Liver (tissue), 3 donors: ENCODE data around the gene TMEM43.

ENCODE experiments used
- EGR1 ChIP-seq, 2 donors: IDR thresholded peaks; 2 replicates each; pipeline ENCODE4 v1.6.1; 2016 to 2018; ENCODE audit warnings: antibody characterized with exemption in 2 of 2, low read depth in 2 of 2
- GABPA ChIP-seq, 2 donors: IDR thresholded peaks in 1 of 2; conservative IDR thresholded peaks in 1 of 2; 2 replicates each; pipeline ENCODE4 v1.6.1; 2016; ENCODE audit warnings: antibody characterized with exemption in 2 of 2, mild to moderate bottlenecking in 1 of 2, moderate library complexity in 1 of 2
- JUND ChIP-seq, 2 donors: IDR thresholded peaks; 2 replicates each; pipeline ENCODE4 v1.6.1; 2016; ENCODE audit warnings: antibody characterized with exemption in 2 of 2
- NR2F2 ChIP-seq: IDR thresholded peaks from 2 replicates; pipeline ENCODE4 v1.6.1; 2016; ENCODE audit warnings: antibody characterized with exemption
- RAD21 ChIP-seq, 2 donors: IDR thresholded peaks; 2 replicates each; pipeline ENCODE4 v1.6.1; 2016; ENCODE audit warnings: antibody characterized with exemption in 2 of 2, mild to moderate bottlenecking in 2 of 2
- SP1 ChIP-seq: IDR thresholded peaks from 2 replicates; pipeline ENCODE4 v1.6.1; 2018; ENCODE audit warnings: antibody characterized with exemption, mild to moderate bottlenecking
- YY1 ChIP-seq: IDR thresholded peaks from 2 replicates; pipeline ENCODE4 v1.6.1; 2016; ENCODE audit warnings: antibody characterized with exemption, mild to moderate bottlenecking
- TF ChIP-seq, protein P1 (sequence below): fragments of 150-350 bp; IDR thresholded peaks from 2 replicates; pipeline ENCODE4 v1.5.1; 2017; ENCODE audit warnings: improper control_type of control experiment, low read depth, low read length; ENCODE audit not compliant: missing input control
- TF ChIP-seq, protein P2 (sequence below): IDR thresholded peaks from 2 replicates; pipeline ENCODE4 v1.6.1; 2016; ENCODE audit warnings: antibody characterized with exemption
- TF ChIP-seq, protein P3 (sequence below): IDR thresholded peaks from 2 replicates; pipeline ENCODE4 v1.6.1; 2016; ENCODE audit warnings: antibody characterized with exemption
- TF ChIP-seq, protein P4 (sequence below): IDR thresholded peaks from 2 replicates; pipeline ENCODE4 v1.6.1; 2016; ENCODE audit warnings: antibody characterized with exemption, mild to moderate bottlenecking
- TF ChIP-seq, protein P5 (sequence below): IDR thresholded peaks from 2 replicates; pipeline ENCODE4 v1.6.1; 2016; ENCODE audit warnings: antibody characterized with exemption
- donor health status: healthy.
- donor health status: healthy.

DNA sequence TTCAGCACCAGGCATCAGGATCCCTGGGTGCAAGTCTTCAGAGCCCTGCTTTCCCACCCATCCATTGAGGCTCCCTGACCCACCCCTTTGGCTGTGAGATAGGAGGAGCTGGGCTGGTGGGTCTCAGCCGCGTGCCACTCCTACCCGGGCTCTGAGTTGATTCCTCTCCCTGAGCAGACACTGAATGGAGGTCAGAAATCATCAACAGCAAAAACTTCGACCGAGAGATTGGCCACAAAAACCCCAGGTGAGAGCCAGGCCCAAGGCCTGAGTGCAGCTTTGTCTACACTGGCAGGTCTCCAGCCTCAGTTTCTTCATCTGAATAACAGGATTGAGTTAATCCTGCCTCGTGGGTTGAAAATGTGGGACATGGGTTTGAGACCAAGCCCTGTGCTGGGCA, 7.8 kb downstream of the TMEM43 start:
- TF ChIP-seq, protein P1, sequence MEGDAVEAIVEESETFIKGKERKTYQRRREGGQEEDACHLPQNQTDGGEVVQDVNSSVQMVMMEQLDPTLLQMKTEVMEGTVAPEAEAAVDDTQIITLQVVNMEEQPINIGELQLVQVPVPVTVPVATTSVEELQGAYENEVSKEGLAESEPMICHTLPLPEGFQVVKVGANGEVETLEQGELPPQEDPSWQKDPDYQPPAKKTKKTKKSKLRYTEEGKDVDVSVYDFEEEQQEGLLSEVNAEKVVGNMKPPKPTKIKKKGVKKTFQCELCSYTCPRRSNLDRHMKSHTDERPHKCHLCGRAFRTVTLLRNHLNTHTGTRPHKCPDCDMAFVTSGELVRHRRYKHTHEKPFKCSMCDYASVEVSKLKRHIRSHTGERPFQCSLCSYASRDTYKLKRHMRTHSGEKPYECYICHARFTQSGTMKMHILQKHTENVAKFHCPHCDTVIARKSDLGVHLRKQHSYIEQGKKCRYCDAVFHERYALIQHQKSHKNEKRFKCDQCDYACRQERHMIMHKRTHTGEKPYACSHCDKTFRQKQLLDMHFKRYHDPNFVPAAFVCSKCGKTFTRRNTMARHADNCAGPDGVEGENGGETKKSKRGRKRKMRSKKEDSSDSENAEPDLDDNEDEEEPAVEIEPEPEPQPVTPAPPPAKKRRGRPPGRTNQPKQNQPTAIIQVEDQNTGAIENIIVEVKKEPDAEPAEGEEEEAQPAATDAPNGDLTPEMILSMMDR, result no peak
- no peak for TF ChIP-seq GABPA (IDR thresholded peaks at IDR 0.05 in 1 of 2, conservative IDR thresholded peaks at IDR 0.05 in 1 of 2)
- TF ChIP-seq RAD21 (IDR thresholded peaks at IDR 0.05), result no peak
- TF ChIP-seq, protein P2, sequence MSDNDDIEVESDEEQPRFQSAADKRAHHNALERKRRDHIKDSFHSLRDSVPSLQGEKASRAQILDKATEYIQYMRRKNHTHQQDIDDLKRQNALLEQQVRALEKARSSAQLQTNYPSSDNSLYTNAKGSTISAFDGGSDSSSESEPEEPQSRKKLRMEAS, result no peak
- no peak for TF ChIP-seq SP1
- TF ChIP-seq JUND (IDR thresholded peaks at IDR 0.05), result no peak
- no peak for TF ChIP-seq YY1
- TF ChIP-seq, protein P3, sequence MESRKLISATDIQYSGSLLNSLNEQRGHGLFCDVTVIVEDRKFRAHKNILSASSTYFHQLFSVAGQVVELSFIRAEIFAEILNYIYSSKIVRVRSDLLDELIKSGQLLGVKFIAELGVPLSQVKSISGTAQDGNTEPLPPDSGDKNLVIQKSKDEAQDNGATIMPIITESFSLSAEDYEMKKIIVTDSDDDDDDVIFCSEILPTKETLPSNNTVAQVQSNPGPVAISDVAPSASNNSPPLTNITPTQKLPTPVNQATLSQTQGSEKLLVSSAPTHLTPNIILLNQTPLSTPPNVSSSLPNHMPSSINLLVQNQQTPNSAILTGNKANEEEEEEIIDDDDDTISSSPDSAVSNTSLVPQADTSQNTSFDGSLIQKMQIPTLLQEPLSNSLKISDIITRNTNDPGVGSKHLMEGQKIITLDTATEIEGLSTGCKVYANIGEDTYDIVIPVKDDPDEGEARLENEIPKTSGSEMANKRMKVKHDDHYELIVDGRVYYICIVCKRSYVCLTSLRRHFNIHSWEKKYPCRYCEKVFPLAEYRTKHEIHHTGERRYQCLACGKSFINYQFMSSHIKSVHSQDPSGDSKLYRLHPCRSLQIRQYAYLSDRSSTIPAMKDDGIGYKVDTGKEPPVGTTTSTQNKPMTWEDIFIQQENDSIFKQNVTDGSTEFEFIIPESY, result no peak
- TF ChIP-seq, protein P4, sequence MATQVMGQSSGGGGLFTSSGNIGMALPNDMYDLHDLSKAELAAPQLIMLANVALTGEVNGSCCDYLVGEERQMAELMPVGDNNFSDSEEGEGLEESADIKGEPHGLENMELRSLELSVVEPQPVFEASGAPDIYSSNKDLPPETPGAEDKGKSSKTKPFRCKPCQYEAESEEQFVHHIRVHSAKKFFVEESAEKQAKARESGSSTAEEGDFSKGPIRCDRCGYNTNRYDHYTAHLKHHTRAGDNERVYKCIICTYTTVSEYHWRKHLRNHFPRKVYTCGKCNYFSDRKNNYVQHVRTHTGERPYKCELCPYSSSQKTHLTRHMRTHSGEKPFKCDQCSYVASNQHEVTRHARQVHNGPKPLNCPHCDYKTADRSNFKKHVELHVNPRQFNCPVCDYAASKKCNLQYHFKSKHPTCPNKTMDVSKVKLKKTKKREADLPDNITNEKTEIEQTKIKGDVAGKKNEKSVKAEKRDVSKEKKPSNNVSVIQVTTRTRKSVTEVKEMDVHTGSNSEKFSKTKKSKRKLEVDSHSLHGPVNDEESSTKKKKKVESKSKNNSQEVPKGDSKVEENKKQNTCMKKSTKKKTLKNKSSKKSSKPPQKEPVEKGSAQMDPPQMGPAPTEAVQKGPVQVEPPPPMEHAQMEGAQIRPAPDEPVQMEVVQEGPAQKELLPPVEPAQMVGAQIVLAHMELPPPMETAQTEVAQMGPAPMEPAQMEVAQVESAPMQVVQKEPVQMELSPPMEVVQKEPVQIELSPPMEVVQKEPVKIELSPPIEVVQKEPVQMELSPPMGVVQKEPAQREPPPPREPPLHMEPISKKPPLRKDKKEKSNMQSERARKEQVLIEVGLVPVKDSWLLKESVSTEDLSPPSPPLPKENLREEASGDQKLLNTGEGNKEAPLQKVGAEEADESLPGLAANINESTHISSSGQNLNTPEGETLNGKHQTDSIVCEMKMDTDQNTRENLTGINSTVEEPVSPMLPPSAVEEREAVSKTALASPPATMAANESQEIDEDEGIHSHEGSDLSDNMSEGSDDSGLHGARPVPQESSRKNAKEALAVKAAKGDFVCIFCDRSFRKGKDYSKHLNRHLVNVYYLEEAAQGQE, result no peak
- TF ChIP-seq, protein P5, sequence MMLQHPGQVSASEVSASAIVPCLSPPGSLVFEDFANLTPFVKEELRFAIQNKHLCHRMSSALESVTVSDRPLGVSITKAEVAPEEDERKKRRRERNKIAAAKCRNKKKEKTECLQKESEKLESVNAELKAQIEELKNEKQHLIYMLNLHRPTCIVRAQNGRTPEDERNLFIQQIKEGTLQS, result no peak
- no peak for TF ChIP-seq EGR1 (IDR thresholded peaks at IDR 0.05; ENCODE audit: low read depth in 2 of 2)
- no peak for TF ChIP-seq NR2F2
